Thyroid gland (tissue), 4 donors: ENCODE measurements around the gene EXPH5.

Source experiments
- POLR2A ChIP-seq, 2 donors: fragments of 450-650 bp; IDR thresholded peaks; one replicate each; pipeline ENCODE4 v1.6.1; 2017; ENCODE audit warnings: antibody characterized with exemption in 2 of 2, mild to moderate bottlenecking in 2 of 2, moderate library complexity in 1 of 2
- TF ChIP-seq, protein P1 (sequence below), 6 experiments: fragments of 200-600 bp in 3 of 6; fragments of 450-650 bp in 3 of 6; sonication (generic) in 3 of 6; IDR thresholded peaks; one replicate each; pipeline ENCODE4 v1.5.1; 2016 to 2019; ENCODE audit warnings: antibody characterized with exemption in 6 of 6, mild to moderate bottlenecking in 2 of 6, inconsistent platforms in 1 of 6, moderate library complexity in 1 of 6

DNA sequence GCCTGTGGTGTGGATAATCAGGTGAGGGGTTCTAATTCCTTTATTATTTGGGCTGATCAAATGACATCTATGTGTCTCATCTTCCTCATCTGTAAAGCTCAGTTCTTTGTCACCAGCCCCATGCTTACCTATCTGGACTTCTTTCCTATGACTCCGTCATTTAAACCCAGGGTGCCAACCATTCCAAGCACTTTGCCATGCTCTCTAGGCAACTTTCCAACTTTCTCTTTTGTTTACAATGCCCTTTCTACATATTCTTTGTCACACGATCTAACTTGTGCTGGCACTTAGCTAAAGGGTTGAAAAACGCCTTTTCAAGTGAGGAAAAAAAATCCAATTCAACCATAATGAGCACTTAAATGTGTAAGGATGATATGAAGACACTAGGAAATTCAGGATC lies 27.9 kb downstream of the EXPH5 start:
- TF ChIP-seq, protein P1, sequence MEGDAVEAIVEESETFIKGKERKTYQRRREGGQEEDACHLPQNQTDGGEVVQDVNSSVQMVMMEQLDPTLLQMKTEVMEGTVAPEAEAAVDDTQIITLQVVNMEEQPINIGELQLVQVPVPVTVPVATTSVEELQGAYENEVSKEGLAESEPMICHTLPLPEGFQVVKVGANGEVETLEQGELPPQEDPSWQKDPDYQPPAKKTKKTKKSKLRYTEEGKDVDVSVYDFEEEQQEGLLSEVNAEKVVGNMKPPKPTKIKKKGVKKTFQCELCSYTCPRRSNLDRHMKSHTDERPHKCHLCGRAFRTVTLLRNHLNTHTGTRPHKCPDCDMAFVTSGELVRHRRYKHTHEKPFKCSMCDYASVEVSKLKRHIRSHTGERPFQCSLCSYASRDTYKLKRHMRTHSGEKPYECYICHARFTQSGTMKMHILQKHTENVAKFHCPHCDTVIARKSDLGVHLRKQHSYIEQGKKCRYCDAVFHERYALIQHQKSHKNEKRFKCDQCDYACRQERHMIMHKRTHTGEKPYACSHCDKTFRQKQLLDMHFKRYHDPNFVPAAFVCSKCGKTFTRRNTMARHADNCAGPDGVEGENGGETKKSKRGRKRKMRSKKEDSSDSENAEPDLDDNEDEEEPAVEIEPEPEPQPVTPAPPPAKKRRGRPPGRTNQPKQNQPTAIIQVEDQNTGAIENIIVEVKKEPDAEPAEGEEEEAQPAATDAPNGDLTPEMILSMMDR (IDR thresholded peaks at IDR 0.05): no peak
- TF ChIP-seq POLR2A (IDR thresholded peaks at IDR 0.05): no peak
